ENCODE measurements around the gene LTC4S. TPM values are rescaled to one million over a fixed set of nuclear protein-coding genes. Genes with fewer than 3 reads are reported as not detected.
"Not testable (repeated sequence)": the region's sequence is repeated elsewhere in the genome, so short reads cannot be mapped to it uniquely, and the experiment has no call there.

Gene LTC4S, protein sequence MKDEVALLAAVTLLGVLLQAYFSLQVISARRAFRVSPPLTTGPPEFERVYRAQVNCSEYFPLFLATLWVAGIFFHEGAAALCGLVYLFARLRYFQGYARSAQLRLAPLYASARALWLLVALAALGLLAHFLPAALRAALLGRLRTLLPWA
- 1 to 10 TPM in 3 of 4 donors, not detected in 1; 4.6 to 6.9 (median 4.7) TPM for total RNA-seq

DNA sequence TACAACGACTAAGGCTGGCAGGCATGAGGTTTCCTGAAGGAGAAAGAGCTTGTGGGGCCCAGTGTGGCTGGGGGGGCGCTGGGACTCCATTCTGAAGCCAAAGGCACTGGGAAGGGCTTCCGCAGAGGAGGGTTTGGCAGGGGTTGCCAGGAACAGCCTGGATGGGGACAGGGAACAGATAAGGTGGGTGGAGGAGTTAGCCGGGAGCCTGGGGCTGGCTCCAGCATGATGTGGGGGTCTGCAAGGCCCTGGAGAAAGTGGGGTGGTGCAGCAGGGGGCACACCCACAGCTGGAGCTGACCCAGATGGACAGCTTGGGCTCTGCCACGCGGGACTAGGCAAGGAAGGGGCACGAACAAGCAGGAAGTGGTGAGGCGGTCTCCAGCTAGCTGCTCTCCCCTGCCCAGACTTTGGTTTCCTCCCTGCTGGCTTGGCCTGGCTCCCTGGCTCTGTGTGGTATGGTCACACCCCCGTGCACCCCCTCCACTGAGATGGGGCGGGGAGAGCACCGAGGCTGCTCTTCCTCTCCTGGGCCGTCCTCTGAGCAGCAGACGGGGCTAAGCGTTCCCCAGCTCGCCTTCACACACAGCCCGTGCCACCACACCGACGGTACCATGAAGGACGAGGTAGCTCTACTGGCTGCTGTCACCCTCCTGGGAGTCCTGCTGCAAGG, at the start of gene LTC4S:
Gene LTC4S, plus strand, starts transcription at position 519 of the 672 bp plus-strand sequence. Its CDS starts 95 bp downstream, at position 614.
- peak within 1 kb of the TSS in 3 of 4 donors; percentile 48 to 70 (median 68) for H3K4me3 ChIP-seq
- H3K4me1 ChIP-seq, result peaks cover 41 to 66% (median 43%) of the 10 kb centered on the region in 3 donors
- peak; percentile 38 for DNase-seq
- peaks cover 7 to 17% (median 7%) of the 10 kb centered on the region in 3 donors for H3K36me3 ChIP-seq
- intact Hi-C loops (cut with DNase I), result no loop called here
- H3K27me3 ChIP-seq, result no peaks in the 10 kb centered on the region
- peak in 1 of 4 donors; percentile 16 for TF ChIP-seq POLR2A (IDR thresholded peaks at IDR 0.05)
- TF ChIP-seq, protein P1, sequence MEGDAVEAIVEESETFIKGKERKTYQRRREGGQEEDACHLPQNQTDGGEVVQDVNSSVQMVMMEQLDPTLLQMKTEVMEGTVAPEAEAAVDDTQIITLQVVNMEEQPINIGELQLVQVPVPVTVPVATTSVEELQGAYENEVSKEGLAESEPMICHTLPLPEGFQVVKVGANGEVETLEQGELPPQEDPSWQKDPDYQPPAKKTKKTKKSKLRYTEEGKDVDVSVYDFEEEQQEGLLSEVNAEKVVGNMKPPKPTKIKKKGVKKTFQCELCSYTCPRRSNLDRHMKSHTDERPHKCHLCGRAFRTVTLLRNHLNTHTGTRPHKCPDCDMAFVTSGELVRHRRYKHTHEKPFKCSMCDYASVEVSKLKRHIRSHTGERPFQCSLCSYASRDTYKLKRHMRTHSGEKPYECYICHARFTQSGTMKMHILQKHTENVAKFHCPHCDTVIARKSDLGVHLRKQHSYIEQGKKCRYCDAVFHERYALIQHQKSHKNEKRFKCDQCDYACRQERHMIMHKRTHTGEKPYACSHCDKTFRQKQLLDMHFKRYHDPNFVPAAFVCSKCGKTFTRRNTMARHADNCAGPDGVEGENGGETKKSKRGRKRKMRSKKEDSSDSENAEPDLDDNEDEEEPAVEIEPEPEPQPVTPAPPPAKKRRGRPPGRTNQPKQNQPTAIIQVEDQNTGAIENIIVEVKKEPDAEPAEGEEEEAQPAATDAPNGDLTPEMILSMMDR (IDR thresholded peaks at IDR 0.05), result no peak
- no peaks in the 10 kb centered on the region for H3K9me3 ChIP-seq
- peak within 1 kb of the TSS; percentile 45 to 93 (median 84) for H3K27ac ChIP-seq
- 11 to 12% methylated on average over 7 to 13 of the region's 19 CpGs for WGBS, 2 donors

DNA sequence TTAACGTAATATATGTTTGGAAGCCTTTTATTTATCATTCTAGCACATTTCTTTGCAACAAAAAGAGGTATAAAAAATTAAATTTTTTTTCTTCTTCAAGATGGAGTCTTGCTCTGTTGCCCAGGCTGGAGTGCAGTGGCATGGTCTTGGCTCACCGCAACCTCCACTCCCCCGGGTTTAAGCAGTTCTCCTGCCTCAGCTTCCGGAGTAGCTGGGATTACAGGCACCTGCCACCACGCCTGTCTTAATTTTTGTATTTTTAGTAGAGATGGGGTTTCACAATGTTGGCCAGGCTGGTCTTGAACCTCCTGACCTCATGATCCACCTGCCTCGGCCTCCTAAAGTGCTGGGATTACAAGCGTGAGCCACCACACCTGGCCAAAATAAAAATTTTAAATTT, 49.7 kb upstream of the LTC4S start:
- H3K9me3 ChIP-seq; H3K27ac ChIP-seq; H3K27me3 ChIP-seq; H3K4me3 ChIP-seq; H3K36me3 ChIP-seq; DNase-seq; intact Hi-C loops (cut with DNase I): not testable (repeated sequence)
- 85 to 93% methylated on average over 7 of the region's 7 CpGs for WGBS, 2 donors
- peaks cover 0 to 28% (median 0%) of the 10 kb centered on the region in 3 donors for H3K4me1 ChIP-seq

DNA sequence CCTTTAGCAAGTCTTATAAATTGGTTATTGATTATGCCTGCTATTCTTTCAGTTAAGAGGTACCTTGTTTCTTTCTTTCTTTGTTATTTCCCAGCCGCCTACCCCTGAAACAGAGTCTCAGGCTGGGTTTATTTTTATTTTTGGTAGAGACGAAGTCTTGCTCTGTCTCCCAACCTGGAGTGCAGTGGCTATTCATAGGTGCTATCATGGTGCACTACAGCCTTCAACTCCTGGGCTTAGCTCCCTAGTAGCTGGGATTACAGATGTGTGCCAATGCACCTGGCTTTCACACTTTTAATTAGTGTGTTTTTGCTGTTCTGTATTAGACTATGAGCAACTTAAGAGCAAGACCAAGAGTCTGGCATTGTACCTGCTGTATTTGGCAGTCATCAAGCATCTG, 46.9 kb upstream of the LTC4S start:
- TF ChIP-seq POLR2A (IDR thresholded peaks at IDR 0.05), result no peak
- TF ChIP-seq, protein P1 (IDR thresholded peaks at IDR 0.05), result no peak
- Histone ChIP-seq H3K9me3 (no peaks in the 10 kb centered on the region), H3K36me3 (peaks cover 0 to 29% (median 0%) of the 10 kb centered on the region in 3 donors), H3K27me3 (no peaks in the 10 kb centered on the region), H3K4me1 (peaks cover 0 to 16% (median 0%) of the 10 kb centered on the region in 3 donors), H3K27ac (no peak overlapping the region), H3K4me3 (no peak overlapping the region)
- WGBS, 2 donors, result 75 to 94% methylated on average over 2 of the region's 2 CpGs
- intact Hi-C loops (cut with DNase I), result no loop called here
- no peak for DNase-seq

DNA sequence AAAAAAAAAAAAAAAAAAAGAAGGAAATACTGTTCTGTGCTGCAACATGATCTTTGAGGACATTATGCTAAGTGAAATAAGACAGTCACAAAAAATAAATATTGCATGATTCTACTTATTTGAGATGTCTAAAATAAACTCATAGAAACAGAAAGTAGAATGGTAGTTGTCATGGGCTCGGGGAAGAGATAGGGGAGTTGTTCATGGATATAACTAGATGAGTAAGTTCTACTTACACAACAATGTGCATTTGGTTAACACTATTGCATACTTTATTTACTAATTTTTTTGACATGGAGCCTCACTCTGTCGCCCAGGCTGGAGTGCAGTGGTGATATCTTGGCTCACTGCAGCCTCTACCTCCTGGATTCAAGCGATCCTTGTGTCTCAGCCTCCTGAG, 46.0 kb upstream of the LTC4S start:
- no peaks in the 10 kb centered on the region for H3K9me3 ChIP-seq
- no peak for DNase-seq
- TF ChIP-seq, protein P1 (IDR thresholded peaks at IDR 0.05), result no peak
- TF ChIP-seq POLR2A (IDR thresholded peaks at IDR 0.05), result no peak
- no peak overlapping the region for H3K4me3 ChIP-seq
- 82 to 90% methylated on average over 3 of the region's 3 CpGs for WGBS, 2 donors
- intact Hi-C loops (cut with DNase I), result no loop called here
- no peak overlapping the region for H3K27ac ChIP-seq
- no peaks in the 10 kb centered on the region for H3K27me3 ChIP-seq
- peaks cover 0 to 29% (median 0%) of the 10 kb centered on the region in 3 donors for H3K36me3 ChIP-seq
- H3K4me1 ChIP-seq, result peaks cover 0 to 9% (median 0%) of the 10 kb centered on the region in 3 donors

DNA sequence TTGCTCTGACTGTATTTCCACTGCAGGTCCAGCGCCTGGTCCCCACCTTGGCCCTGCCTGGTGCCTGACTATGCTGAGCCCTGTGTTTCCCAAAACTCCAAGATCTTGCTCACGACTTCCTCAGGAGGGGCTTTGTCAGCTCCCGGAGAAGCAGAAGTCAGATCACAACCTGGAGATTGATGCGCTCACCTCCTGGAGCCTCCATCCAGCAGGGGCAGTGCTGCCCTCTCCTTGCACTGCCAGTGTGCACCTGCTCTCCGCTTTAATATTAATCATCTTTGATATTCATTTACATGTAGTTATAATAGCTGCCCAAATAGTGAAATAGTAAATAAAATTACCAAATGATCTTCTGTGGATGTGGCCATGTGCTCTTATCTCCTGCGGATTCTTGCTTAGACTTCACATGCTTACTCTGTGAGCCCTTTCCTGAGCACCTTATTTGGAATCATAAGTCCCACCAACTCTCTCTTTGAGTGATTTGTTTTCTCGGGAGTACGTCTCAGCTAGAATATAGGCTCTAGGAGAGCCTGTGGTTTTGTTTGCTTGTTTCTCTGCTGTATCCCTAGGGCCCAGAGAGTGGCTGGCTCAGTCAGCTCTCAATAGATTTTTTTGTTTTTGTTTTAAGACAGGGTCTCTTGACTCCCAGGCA, 43.8 kb upstream of the LTC4S start:
- Histone ChIP-seq H3K27ac (no peak overlapping the region), H3K4me3 (no peak overlapping the region), H3K27me3 (no peaks in the 10 kb centered on the region), H3K4me1 (peaks cover 0 to 21% (median 3%) of the 10 kb centered on the region in 3 donors), H3K9me3 (no peaks in the 10 kb centered on the region), H3K36me3 (peaks cover 0 to 29% (median 0%) of the 10 kb centered on the region in 3 donors)
- TF ChIP-seq, protein P1 (IDR thresholded peaks at IDR 0.05), result no peak
- TF ChIP-seq POLR2A (IDR thresholded peaks at IDR 0.05), result no peak
- intact Hi-C loops (cut with DNase I), result no loop called here
- 75 to 79% methylated on average over 8 of the region's 8 CpGs for WGBS, 2 donors
- DNase-seq, result no peak

All from esophagus squamous epithelium (tissue), 5 donors.